ENCODE results near the gene CADPS2.

DNA sequence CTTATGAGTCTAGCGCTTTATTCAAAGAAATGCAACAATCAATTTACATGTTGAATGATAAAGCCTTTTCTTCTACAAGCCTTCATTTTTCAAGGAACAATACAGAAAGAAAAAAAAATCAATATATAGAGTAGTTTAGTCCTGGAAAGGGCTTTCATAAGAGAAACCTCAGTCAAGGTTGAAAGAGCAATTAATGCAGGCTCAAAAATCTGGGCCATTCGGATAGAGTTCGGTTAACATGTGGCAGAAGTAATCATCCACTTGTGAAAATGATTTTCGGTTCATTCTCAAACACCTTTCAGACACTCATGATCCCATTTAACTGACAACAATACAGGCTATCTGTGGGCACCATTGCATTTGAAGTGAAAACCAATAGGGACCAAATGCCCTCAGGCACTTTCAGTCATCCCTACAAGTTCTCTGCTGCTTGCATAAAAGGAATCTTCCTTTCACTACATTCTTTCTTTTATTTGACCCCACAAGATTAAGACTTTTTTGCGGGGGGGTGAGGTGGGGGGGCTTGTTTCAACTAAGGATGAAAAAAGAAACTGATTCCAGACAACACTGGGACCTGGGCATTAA is 365.2 kb downstream of the CADPS2 start:
- no peak for TF ChIP-seq CTCF (IDR thresholded peaks at IDR 0.05)
- no peak for TF ChIP-seq ZFX (IDR thresholded peaks at IDR 0.05; ENCODE audit: borderline replicate concordance)
